GM23338 (cell line): Measurements from ENCODE around the gene HTR1B. TPM values are rescaled to one million over a fixed set of nuclear protein-coding genes. Genes with fewer than 3 reads are reported as not detected.

Source experiments
- ATAC-seq: fragments of 200-7000 bp; cut with Tn5 transposase; 3 replicates; pipeline ENCODE4 v1.9.1; 2020
- DNase-seq: peaks from one replicate; pipeline ENCODE4 v3.0.0-alpha.2; 2015; ENCODE audit warnings: low spot score
- H2AFZ ChIP-seq: fragments of 200-600 bp; sonication (generic); 2 replicates; pipeline ENCODE4 v1.8.0; 2016; ENCODE audit warnings: antibody characterized with exemption, mild to moderate bottlenecking, moderate library complexity
- H3F3A ChIP-seq: fragments of 200-600 bp; sonication (generic); replicated peaks from 2 replicates; pipeline ENCODE4 v1.8.0; 2017; ENCODE audit warnings: antibody characterized with exemption, mixed run types, low read depth
- H3K27ac ChIP-seq: fragments of 200-600 bp; sonication (generic); 2 replicates; pipeline ENCODE4 v1.6.1; 2016; ENCODE audit warnings: low read depth
- H3K27me3 ChIP-seq: fragments of 200-600 bp; sonication (generic); 2 replicates; pipeline ENCODE4 v1.8.0; 2016; ENCODE audit warnings: mild to moderate bottlenecking, mixed run types, moderate library complexity; ENCODE audit not compliant: insufficient read depth
- H3K36me3 ChIP-seq: fragments of 200-600 bp; sonication (generic); 2 replicates; pipeline ENCODE4 v1.8.0; 2016; ENCODE audit warnings: mild to moderate bottlenecking; ENCODE audit not compliant: insufficient read depth
- H3K4me1 ChIP-seq: fragments of 200-600 bp; sonication (generic); 2 replicates; pipeline ENCODE4 v1.8.0; 2016; ENCODE audit warnings: mild to moderate bottlenecking, moderate library complexity; ENCODE audit not compliant: insufficient read depth
- H3K4me2 ChIP-seq: fragments of 200-600 bp; sonication (generic); 2 replicates; pipeline ENCODE4 v1.7.1; 2017; ENCODE audit warnings: mixed run types
- H3K4me3 ChIP-seq: fragments of 200-600 bp; sonication (generic); 2 replicates; pipeline ENCODE4 v1.6.1; 2016; ENCODE audit warnings: mixed run types
- H3K79me2 ChIP-seq: fragments of 200-600 bp; sonication (generic); replicated peaks from 2 replicates; pipeline ENCODE4 v1.8.0; 2017; ENCODE audit warnings: mild to moderate bottlenecking; ENCODE audit not compliant: insufficient read depth
- H3K9me2 ChIP-seq: fragments of 200-600 bp; sonication (generic); 2 replicates; pipeline ENCODE4 v1.8.0; 2017; ENCODE audit not compliant: insufficient read depth
- H4K20me1 ChIP-seq: fragments of 200-600 bp; sonication (generic); replicated peaks from 2 replicates; pipeline ENCODE4 v1.8.0; 2017; ENCODE audit warnings: mild to moderate bottlenecking; ENCODE audit not compliant: insufficient read depth
- H3K27ac Mint-ChIP-seq: 2 replicates; pipeline ENCODE4 v1.8.0; 2020; ENCODE audit warnings: inconsistent platforms, mild to moderate bottlenecking, moderate library complexity, mixed read lengths
- H3K27me3 Mint-ChIP-seq: 3 replicates; pipeline ENCODE4 v1.8.0; 2022; ENCODE audit warnings: low read depth, mild to moderate bottlenecking, moderate library complexity, mixed read lengths, inconsistent platforms; ENCODE audit not compliant: insufficient read depth, poor library complexity
- H3K36me3 Mint-ChIP-seq: 3 replicates; pipeline ENCODE4 v1.8.0; 2021; ENCODE audit warnings: low read depth, mild to moderate bottlenecking, inconsistent platforms, moderate library complexity, mixed read lengths
- H3K4me1 Mint-ChIP-seq: 3 replicates; pipeline ENCODE4 v1.8.0; 2020; ENCODE audit warnings: mild to moderate bottlenecking, inconsistent platforms, mixed read lengths
- H3K4me3 Mint-ChIP-seq: 3 replicates; pipeline ENCODE4 v1.8.0; 2021; ENCODE audit warnings: moderate library complexity, mild to moderate bottlenecking, inconsistent platforms, mixed read lengths
- H3K9me3 Mint-ChIP-seq: 3 replicates; pipeline ENCODE4 v1.8.0; 2020; ENCODE audit warnings: moderate library complexity, mild to moderate bottlenecking, inconsistent platforms, mixed read lengths
- CREB1 ChIP-seq: fragments of 250-450 bp; sonication (Bioruptor Pico); IDR thresholded peaks from 2 replicates; pipeline ENCODE4 v1.5.0; 2020; ENCODE audit warnings: low read depth, mild to moderate bottlenecking, moderate library complexity
- EZH2 ChIP-seq: fragments of 200-600 bp; sonication (generic); IDR thresholded peaks from one replicate; pipeline ENCODE4 v1.8.0; 2017; ENCODE audit warnings: antibody characterized with exemption, mild to moderate bottlenecking, low read depth; ENCODE audit not compliant: unreplicated experiment
- EZH2phosphoT487 ChIP-seq: fragments of 200-600 bp; sonication (generic); IDR thresholded peaks from one replicate; pipeline ENCODE4 v1.8.1; 2018; ENCODE audit warnings: antibody characterized with exemption; ENCODE audit not compliant: unreplicated experiment
- JUNB ChIP-seq: IDR thresholded peaks from one replicate; pipeline ENCODE4 v1.6.1; 2016; ENCODE audit warnings: antibody characterized with exemption; ENCODE audit not compliant: unreplicated experiment
- NANOG ChIP-seq: IDR thresholded peaks from 2 replicates; pipeline ENCODE4 v1.6.1; 2016; ENCODE audit warnings: antibody characterized with exemption, borderline replicate concordance
- POLR2AphosphoS5 ChIP-seq: IDR thresholded peaks from 2 replicates; pipeline ENCODE4 v1.6.1; 2016; ENCODE audit warnings: antibody characterized with exemption, low read depth
- STAT1 ChIP-seq: IDR thresholded peaks from one replicate; pipeline ENCODE4 v1.6.1; 2016; ENCODE audit warnings: antibody characterized with exemption; ENCODE audit not compliant: unreplicated experiment
- ZNF114 ChIP-seq: fragments of 250-450 bp; sonication (Bioruptor Pico); IDR thresholded peaks from 2 replicates; pipeline ENCODE4 v1.5.0; 2020; ENCODE audit warnings: mild to moderate bottlenecking, moderate library complexity
- ZNF331 ChIP-seq: fragments of 250-450 bp; sonication (Bioruptor Pico); IDR thresholded peaks from 2 replicates; pipeline ENCODE4 v1.5.0; 2020; ENCODE audit warnings: low read depth, mild to moderate bottlenecking, moderate library complexity
- polyA plus RNA-seq: library from polyadenylated mRNA; unstranded; fragments of >200 nt; fragmentation: Nextera tagmentation; extraction: Ambion mirVana; gene quantifications from 2 replicates; pipeline ENCODE4 v1.2.1, GENCODE V29; 2016
- total RNA-seq: library from RNA; depleted of rRNA; stranded (reverse); fragments of >200 nt; shearing (Covaris generic); gene quantifications from 2 replicates; pipeline ENCODE4 v1.2.3, GENCODE V29; 2014
- TF ChIP-seq, protein P1 (sequence below), 2 experiments: fragments of 200-600 bp in 1 of 2; sonication (generic) in 1 of 2; conservative IDR thresholded peaks; 2 replicates each; pipeline versions ENCODE4 v1.5.1 to v1.6.1; 2016 to 2017; ENCODE audit warnings: antibody characterized with exemption in 2 of 2, low read depth in 2 of 2, mild to moderate bottlenecking in 2 of 2, moderate library complexity in 1 of 2
- TF ChIP-seq, protein P2 (sequence below): IDR thresholded peaks from 2 replicates; pipeline ENCODE4 v1.6.1; 2016; ENCODE audit warnings: antibody characterized with exemption
- TF ChIP-seq, protein P3 (sequence below): fragments of 250-450 bp; sonication (Bioruptor Pico); IDR thresholded peaks from 2 replicates; pipeline ENCODE4 v1.5.0; 2020; ENCODE audit warnings: mild to moderate bottlenecking, moderate library complexity

The HTR1B gene
- total and polyA plus RNA-seq, 2 experiments from 2014 or later: 0.19 to 0.21 TPM

DNA sequence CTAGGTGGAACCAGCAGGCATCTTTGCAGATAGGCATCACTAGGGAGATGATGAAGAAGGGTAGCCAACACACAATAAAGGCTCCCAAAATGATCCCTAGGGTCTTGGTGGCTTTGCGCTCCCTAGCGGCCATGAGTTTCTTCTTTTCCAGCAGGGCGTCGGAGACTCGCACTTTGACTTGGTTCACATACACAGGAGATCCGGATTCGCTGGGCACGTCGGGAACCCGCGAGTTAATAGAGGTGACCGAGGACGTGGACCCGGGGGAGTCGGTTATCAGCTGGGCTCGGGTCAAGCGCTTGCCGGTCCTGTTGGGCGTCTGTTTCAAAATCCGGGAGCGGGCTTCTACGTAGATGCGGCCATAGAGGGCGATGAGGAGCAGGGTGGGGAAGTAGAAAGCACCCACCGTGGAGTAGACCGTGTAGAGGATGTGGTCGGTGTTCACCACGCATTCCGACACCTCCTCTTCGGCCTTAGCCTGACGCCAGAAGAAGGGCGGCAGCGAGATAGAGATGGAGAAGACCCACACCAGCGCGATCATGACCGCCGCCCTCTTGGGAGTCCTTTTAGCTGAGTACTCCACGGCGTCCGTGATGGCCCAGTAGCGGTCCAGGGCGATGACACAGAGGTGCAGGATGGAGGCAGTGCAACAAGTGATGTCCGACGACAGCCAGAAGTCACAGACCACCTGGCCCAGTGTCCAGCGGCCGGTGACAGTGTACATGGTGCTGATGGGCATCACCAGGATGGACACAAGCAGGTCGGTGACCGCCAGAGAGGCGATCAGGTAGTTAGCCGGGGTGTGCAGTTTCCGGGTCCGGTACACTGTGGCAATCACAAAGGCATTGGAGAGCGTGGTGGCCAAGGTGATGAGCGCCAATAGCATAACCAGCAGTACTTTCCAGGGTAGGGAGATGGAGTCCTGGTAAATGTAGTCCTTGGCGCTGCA is 658 bp downstream of the HTR1B start:
- Histone ChIP-seq H4K20me1 (no peaks in the 10 kb centered on the region), H3K27ac (no peak overlapping the region), H3K4me3 (peak overlapping the region; percentile 88), H3K27me3 (peaks cover 67% of the 10 kb centered on the region), H2AFZ (peak overlapping the region; percentile 100), H3K4me1 (peaks cover 29% of the 10 kb centered on the region), H3F3A (no peaks in the 10 kb centered on the region), H3K36me3 (no peaks in the 10 kb centered on the region), H3K4me2 (peak overlapping the region; percentile 97), H3K9me2 (no peaks in the 10 kb centered on the region), H3K79me2 (no peaks in the 10 kb centered on the region)
- Mint-ChIP-seq H3K4me1 (peaks cover 28% of the 10 kb centered on the region), H3K4me3 (peak overlapping the region; percentile 91), H3K27me3 (peaks cover 58% of the 10 kb centered on the region), H3K27ac (no peak overlapping the region), H3K9me3 (no peaks in the 10 kb centered on the region), H3K36me3 (no peaks in the 10 kb centered on the region; the same call in 2 of the 3 replicates)
- DNase-seq: peak; percentile 77
- ATAC-seq: peak; percentile 19
- TF ChIP-seq STAT1 (no peak), CREB1 (peak; percentile 20; the same call in 1 of the 2 replicates), EZH2phosphoT487 (peak; percentile 10), EZH2 (peak; percentile 34), JUNB (no peak), NANOG (no peak)
- TF ChIP-seq, protein P1, sequence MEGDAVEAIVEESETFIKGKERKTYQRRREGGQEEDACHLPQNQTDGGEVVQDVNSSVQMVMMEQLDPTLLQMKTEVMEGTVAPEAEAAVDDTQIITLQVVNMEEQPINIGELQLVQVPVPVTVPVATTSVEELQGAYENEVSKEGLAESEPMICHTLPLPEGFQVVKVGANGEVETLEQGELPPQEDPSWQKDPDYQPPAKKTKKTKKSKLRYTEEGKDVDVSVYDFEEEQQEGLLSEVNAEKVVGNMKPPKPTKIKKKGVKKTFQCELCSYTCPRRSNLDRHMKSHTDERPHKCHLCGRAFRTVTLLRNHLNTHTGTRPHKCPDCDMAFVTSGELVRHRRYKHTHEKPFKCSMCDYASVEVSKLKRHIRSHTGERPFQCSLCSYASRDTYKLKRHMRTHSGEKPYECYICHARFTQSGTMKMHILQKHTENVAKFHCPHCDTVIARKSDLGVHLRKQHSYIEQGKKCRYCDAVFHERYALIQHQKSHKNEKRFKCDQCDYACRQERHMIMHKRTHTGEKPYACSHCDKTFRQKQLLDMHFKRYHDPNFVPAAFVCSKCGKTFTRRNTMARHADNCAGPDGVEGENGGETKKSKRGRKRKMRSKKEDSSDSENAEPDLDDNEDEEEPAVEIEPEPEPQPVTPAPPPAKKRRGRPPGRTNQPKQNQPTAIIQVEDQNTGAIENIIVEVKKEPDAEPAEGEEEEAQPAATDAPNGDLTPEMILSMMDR (conservative IDR thresholded peaks at IDR 0.05; ENCODE audit: low read depth in 2 of 2): peak; percentile 80 to 84

DNA sequence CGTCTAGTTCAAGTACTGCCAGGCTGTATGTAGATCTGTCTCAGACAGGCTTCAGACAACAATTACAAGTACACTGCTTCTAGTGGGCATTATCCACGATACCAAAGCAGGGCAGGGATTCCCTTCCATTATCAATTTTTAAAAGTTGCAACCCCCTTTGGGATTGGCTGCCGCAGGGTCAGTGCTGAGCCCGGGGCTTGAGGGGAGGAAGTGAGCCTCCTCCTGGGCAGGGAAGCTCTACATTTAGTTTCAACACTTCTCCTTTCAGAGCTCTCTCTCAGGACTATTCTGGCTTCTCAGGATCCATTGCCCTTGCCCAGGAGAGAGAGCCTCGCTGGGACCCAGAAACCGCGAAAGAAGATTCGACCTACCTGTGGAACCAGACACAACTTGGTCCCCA is 1.5 kb downstream of the HTR1B start:
- H3K27ac ChIP-seq: no peak overlapping the region
- no peak overlapping the region for H2AFZ ChIP-seq
- H3K27me3 ChIP-seq: peaks cover 59% of the 10 kb centered on the region
- peaks cover 50% of the 10 kb centered on the region for H3K27me3 Mint-ChIP-seq
- H3K4me1 ChIP-seq: peaks cover 33% of the 10 kb centered on the region
- no peaks in the 10 kb centered on the region for H3F3A ChIP-seq
- H3K4me3 ChIP-seq: peak overlapping the region; percentile 88
- H3K9me2 ChIP-seq: no peaks in the 10 kb centered on the region
- H3K4me3 Mint-ChIP-seq: peak overlapping the region; percentile 91
- H4K20me1 ChIP-seq: no peaks in the 10 kb centered on the region
- no peak overlapping the region for H3K27ac Mint-ChIP-seq
- ATAC-seq (no peak), DNase-seq (no peak)
- no peaks in the 10 kb centered on the region; the same call in 2 of the 3 replicates for H3K36me3 Mint-ChIP-seq
- no peaks in the 10 kb centered on the region for H3K79me2 ChIP-seq
- H3K4me2 ChIP-seq: peak overlapping the region; percentile 97
- no peaks in the 10 kb centered on the region for H3K9me3 Mint-ChIP-seq
- peaks cover 30% of the 10 kb centered on the region for H3K4me1 Mint-ChIP-seq
- H3K36me3 ChIP-seq: no peaks in the 10 kb centered on the region
- TF ChIP-seq NANOG: no peak
- no peak for TF ChIP-seq EZH2phosphoT487
- no peak for TF ChIP-seq ZNF331
- no peak for TF ChIP-seq CREB1
- TF ChIP-seq, protein P2, sequence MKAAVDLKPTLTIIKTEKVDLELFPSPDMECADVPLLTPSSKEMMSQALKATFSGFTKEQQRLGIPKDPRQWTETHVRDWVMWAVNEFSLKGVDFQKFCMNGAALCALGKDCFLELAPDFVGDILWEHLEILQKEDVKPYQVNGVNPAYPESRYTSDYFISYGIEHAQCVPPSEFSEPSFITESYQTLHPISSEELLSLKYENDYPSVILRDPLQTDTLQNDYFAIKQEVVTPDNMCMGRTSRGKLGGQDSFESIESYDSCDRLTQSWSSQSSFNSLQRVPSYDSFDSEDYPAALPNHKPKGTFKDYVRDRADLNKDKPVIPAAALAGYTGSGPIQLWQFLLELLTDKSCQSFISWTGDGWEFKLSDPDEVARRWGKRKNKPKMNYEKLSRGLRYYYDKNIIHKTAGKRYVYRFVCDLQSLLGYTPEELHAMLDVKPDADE: no peak
- no peak for TF ChIP-seq POLR2AphosphoS5
- TF ChIP-seq, protein P3, sequence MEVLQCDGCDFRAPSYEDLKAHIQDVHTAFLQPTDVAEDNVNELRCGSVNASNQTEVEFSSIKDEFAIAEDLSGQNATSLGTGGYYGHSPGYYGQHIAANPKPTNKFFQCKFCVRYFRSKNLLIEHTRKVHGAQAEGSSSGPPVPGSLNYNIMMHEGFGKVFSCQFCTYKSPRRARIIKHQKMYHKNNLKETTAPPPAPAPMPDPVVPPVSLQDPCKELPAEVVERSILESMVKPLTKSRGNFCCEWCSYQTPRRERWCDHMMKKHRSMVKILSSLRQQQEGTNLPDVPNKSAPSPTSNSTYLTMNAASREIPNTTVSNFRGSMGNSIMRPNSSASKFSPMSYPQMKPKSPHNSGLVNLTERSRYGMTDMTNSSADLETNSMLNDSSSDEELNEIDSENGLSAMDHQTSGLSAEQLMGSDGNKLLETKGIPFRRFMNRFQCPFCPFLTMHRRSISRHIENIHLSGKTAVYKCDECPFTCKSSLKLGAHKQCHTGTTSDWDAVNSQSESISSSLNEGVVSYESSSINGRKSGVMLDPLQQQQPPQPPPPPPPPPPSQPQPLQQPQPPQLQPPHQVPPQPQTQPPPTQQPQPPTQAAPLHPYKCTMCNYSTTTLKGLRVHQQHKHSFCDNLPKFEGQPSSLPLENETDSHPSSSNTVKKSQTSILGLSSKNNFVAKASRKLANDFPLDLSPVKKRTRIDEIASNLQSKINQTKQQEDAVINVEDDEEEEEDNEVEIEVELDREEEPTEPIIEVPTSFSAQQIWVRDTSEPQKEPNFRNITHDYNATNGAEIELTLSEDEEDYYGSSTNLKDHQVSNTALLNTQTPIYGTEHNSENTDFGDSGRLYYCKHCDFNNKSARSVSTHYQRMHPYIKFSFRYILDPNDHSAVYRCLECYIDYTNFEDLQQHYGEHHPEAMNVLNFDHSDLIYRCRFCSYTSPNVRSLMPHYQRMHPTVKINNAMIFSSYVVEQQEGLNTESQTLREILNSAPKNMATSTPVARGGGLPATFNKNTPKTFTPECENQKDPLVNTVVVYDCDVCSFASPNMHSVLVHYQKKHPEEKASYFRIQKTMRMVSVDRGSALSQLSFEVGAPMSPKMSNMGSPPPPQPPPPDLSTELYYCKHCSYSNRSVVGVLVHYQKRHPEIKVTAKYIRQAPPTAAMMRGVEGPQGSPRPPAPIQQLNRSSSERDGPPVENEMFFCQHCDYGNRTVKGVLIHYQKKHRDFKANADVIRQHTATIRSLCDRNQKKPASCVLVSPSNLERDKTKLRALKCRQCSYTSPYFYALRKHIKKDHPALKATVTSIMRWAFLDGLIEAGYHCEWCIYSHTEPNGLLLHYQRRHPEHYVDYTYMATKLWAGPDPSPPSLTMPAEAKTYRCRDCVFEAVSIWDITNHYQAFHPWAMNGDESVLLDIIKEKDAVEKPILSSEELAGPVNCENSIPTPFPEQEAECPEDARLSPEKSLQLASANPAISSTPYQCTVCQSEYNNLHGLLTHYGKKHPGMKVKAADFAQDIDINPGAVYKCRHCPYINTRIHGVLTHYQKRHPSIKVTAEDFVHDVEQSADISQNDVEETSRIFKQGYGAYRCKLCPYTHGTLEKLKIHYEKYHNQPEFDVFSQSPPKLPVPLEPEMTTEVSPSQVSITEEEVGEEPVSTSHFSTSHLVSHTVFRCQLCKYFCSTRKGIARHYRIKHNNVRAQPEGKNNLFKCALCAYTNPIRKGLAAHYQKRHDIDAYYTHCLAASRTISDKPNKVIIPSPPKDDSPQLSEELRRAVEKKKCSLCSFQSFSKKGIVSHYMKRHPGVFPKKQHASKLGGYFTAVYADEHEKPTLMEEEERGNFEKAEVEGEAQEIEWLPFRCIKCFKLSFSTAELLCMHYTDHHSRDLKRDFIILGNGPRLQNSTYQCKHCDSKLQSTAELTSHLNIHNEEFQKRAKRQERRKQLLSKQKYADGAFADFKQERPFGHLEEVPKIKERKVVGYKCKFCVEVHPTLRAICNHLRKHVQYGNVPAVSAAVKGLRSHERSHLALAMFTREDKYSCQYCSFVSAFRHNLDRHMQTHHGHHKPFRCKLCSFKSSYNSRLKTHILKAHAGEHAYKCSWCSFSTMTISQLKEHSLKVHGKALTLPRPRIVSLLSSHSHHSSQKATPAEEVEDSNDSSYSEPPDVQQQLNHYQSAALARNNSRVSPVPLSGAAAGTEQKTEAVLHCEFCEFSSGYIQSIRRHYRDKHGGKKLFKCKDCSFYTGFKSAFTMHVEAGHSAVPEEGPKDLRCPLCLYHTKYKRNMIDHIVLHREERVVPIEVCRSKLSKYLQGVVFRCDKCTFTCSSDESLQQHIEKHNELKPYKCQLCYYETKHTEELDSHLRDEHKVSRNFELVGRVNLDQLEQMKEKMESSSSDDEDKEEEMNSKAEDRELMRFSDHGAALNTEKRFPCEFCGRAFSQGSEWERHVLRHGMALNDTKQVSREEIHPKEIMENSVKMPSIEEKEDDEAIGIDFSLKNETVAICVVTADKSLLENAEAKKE (CRISPR knock-in tag): no peak
- TF ChIP-seq ZNF114: no peak
